Esophagus muscularis mucosa (tissue), 4 donors: ENCODE measurements around the gene MRPL23.

ENCODE experiments used
- CTCF ChIP-seq, 3 experiments: fragments of 200-600 bp in 2 of 3; fragments of 450-650 bp in 1 of 3; sonication (generic) in 2 of 3; IDR thresholded peaks; one replicate each; pipeline ENCODE4 v1.5.1; 2017 to 2019; ENCODE audit warnings: antibody characterized with exemption in 3 of 3, mild to moderate bottlenecking in 2 of 3, moderate library complexity in 1 of 3
- EP300 ChIP-seq: sonication (generic); formaldehyde crosslinking; IDR thresholded peaks from one replicate; pipeline ENCODE4 v1.6.1; 2017; ENCODE audit warnings: antibody characterized with exemption
- POLR2A ChIP-seq: fragments of 450-650 bp; IDR thresholded peaks from one replicate; pipeline ENCODE4 v1.6.1; 2017; ENCODE audit warnings: antibody characterized with exemption, moderate library complexity, mild to moderate bottlenecking, low read depth
- POLR2AphosphoS5 ChIP-seq, 2 donors: sonication (generic); formaldehyde crosslinking; IDR thresholded peaks; one replicate each; pipeline ENCODE4 v1.6.1; 2017; ENCODE audit warnings: antibody characterized with exemption in 2 of 2

DNA sequence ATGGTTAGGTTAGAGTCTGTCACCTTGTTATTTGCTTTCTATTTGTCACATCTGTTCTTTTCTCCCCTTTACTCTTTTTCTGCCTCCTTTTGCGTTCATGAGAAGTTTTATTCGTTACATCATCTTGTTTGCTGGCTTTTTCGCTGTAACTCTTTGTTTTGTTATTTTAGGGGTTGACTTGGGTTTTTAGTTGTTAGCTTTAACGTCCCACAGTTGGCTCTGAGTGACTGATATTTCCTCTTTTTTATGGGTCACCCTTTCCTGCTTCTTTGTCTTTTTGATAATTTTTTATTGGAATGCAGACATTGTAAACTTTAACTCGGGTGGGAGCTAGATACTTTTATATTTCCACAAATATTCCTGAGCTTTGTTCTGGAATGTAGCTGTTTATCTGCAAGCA lies 41.0 kb upstream of the MRPL23 start:
- TF ChIP-seq CTCF (IDR thresholded peaks at IDR 0.05) (no peak), POLR2A (no peak), EP300 (no peak), POLR2AphosphoS5 (IDR thresholded peaks at IDR 0.05) (no peak)
